T follicular helper cell (primary cell): Measurements from ENCODE around the gene MUC20.
"Not testable (repeated sequence)": the region's sequence is repeated elsewhere in the genome, so short reads cannot be mapped to it uniquely, and the experiment has no call there.

Experiments
- DNase-seq: peaks from one replicate; pipeline ENCODE4 v3.0.0-alpha.2; 2020; ENCODE audit warnings: low read depth
- total RNA-seq, 2 experiments: gene quantifications; one replicate each; lab custom pipeline; 2026; lab: John Stamatoyannopoulos, UW

Gene MUC20, protein sequence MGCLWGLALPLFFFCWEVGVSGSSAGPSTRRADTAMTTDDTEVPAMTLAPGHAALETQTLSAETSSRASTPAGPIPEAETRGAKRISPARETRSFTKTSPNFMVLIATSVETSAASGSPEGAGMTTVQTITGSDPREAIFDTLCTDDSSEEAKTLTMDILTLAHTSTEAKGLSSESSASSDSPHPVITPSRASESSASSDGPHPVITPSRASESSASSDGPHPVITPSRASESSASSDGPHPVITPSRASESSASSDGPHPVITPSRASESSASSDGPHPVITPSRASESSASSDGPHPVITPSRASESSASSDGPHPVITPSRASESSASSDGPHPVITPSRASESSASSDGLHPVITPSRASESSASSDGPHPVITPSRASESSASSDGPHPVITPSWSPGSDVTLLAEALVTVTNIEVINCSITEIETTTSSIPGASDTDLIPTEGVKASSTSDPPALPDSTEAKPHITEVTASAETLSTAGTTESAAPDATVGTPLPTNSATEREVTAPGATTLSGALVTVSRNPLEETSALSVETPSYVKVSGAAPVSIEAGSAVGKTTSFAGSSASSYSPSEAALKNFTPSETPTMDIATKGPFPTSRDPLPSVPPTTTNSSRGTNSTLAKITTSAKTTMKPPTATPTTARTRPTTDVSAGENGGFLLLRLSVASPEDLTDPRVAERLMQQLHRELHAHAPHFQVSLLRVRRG
- 0.22 to 2.6 reads per million in 2 experiments for total RNA-seq

DNA sequence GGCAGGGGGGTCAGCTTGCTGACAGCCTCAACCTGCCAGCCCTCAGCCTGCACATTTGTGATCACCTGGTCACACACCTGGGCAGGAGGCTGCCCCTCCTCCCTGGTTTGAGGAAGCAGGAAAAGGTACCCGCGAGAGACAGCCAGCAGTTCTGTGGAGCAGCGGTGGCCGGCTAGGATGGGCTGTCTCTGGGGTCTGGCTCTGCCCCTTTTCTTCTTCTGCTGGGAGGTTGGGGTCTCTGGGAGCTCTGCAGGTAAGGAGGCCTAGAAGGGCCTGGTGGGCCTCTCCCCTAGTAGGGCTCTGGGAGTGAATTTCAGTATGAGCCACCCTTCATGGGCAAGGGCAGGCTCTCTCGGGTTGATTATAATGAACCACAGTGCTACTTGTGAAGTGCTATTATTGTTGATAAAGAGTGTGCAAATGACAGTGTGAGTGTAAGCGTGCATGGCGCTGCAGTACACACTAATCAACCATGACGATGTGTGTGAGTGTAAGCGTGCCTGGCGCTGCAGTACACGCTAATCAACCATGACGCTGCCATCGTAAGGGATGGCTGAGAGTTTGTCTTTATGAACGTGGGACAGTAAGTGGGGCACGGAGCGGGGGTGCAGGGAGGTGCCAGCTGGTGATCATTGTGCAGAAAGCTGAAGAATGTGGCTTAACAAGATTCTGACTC, at the start of gene MUC20:
TSS of gene MUC20 (plus strand) at position 148 of the 676 bp plus-strand sequence. CDS start at position 178, 30 bp downstream.
- not testable (repeated sequence) for DNase-seq

DNA sequence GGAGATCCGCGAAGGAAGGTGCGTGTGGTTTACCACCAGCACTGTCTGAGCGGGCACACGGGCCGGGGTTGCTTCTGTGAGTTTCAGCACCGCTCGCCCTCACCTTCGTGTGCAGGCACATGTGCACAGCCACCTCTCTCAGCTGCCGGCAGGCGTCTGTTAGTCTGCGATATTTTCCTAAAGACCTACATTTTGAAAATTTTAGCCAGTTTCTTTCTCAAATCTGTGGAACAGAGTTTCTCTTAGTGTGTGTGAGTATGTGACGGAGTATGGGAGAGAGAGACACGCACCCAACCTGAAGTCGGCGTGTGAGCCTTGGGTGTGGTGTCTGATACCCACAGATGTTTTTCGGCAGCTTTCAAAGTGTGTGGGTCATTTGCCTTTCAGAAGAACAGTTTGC, 49.5 kb upstream of the MUC20 start:
- not testable (repeated sequence) for DNase-seq

DNA sequence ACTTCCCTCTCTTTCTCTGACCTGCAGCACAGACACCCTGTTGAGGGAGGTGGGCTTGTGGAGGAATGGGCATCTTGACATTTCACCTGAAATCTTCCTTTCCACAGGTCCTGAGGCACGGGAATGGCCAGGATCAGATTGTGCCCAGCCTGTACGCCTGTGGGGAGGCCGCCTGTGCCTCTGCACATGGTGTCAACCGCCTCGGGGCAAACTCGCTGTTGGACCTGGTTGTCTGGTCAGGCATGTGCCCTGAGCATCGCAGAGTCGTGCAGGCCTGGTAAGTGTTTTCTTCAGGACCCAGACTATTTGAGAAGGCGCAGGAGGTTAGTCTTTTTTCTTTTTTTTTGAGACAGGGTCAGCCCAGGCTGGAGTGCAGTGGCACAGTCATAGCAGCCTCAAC, 47.1 kb upstream of the MUC20 start:
- DNase-seq: not testable (repeated sequence)

DNA sequence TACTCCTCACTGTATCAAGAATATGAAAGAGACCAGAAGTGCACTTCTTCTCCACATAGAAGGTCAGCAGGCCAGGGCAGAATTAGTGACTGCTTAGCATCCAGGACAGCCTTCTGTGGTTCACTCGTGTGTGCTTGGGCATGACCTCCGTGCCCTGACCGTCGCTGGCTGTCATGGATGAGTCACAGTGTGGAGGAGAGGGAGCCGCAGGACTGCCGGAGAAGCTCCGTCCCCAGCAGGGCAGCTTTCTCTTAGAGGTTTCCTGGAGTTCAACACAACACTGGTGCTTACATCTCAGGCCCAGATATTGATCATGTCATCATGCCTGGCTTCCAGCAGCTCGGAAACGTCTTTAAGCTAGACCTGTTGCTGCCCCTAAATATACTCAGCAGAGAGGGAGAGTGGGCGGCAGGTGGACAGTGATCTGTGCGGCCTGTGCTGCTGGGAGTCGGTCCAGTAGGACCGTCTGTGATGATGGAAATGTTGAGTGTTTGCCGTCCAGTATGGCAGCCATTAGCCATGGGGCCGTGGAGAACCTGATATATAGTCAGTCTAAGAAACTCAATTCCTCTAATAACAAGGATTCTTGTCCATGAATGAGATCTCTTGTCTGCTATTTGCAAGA, 42.3 kb upstream of the MUC20 start:
- not testable (repeated sequence) for DNase-seq

DNA sequence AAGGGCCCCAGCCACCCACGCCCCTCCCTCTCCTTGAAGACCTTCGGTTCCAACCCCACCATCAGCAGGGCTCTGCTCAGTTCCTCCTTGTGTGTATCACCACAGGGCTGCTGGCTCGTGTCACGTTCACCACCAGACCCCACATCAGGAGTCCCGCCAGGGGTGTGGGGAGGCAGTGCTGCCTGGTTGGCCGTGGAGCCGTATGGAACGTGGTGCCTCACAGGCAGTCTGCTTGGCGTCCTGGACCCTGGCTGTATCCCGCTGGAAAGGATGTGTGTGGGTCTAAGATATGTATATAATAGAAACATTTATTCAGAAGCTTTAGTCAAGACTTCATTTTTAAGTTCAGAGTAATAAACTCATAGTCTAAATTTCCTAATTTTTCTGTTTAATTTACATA, 40.1 kb upstream of the MUC20 start:
- not testable (repeated sequence) for DNase-seq

DNA sequence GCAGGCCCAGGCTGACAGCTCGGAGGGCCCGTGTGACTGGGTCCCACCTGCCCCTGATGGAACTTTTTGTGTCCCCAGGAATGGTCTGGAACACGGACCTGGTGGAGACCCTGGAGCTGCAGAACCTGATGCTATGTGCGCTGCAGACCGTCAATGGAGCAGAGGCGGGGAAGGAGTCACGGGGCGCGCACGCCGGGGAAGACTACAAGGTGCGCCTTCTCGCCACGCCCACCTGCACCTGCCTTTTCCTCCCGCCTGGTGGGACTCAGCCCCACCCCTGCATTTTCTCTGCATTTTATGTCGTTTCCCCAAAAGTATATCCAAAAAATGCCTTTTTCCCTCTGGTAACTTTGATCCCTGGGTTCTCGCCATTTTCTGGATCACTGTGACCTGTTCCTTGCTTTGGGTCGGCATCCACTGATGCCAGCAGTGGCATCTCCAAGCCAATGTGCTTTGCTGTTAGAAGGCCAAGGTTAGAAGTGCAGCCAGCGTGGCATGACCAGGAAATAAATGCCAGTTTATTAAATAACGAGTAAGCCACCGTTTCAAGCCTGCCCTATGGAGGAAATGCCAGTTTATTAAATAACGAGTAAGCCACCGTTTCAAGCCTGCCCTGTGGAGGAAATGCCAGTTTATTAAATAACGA, 39.2 kb upstream of the MUC20 start:
- DNase-seq: not testable (repeated sequence)

DNA sequence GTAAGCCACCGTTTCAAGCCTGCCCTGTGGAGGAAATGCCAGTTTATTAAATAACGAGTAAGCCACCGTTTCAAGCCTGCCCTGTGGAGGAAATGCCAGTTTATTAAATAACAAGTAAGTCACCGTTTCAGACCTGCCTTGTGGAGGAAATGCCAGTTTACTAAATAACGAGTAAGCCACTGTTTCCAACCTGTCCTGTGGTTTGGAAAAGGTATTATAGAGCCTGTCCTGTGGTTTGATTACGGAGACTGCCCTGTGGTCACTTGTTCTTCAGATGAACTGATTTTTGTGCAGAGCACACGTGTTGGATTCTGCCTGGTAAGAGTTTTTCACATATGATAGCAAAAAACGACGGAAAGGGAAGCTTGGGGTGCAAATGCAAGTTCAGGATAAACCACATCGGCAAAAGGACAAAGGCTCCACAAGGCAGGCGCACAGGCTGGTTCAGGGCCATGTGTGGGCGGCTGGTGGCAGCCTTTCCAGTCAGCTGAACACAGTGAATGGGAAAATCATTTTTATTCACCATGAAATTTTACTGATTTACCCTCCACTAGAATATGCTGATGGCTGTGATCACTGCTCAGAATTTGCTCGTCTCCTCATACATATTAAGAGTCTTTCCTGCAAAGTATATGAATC, 38.6 kb upstream of the MUC20 start:
- not testable (repeated sequence) for DNase-seq

DNA sequence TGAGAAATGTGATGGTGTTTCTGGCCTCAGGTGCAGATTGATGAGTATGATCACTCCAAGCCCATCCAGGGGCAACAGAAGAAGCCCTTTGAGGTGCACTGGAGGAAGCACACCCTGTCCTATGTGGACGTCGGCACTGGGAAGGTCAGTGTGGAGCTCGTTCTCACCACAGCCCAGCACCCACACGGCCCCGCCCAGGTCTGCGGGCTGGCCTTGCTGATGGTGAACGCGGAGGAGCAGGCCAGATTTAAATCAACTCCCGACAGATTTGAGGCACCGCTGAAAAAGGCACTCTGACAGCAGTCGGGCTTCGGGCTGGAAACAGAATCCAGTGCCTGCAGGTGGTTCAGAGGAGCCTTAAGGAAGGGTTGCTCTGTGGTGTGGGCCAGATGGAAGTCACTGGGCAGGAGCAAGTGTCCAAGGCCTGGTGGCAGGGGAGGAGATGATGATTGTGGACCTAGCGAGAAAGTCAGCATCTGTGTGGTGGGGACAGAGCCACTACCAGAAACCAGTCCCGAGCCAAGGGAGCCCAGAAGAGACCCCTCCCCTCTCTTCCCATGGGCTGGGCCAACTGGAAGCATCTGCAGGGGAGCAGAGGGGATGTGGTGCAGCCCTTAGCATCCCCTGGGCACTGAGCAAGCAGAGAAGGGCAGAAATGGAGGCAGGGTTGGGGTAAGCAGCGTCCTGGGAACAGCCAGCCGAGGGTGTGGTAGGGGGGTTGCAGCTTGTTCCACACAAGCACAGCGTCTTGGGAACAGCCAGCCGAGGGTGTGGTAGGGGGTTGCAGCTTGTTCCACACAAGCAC, 36.9 kb upstream of the MUC20 start:
- not testable (repeated sequence) for DNase-seq

DNA sequence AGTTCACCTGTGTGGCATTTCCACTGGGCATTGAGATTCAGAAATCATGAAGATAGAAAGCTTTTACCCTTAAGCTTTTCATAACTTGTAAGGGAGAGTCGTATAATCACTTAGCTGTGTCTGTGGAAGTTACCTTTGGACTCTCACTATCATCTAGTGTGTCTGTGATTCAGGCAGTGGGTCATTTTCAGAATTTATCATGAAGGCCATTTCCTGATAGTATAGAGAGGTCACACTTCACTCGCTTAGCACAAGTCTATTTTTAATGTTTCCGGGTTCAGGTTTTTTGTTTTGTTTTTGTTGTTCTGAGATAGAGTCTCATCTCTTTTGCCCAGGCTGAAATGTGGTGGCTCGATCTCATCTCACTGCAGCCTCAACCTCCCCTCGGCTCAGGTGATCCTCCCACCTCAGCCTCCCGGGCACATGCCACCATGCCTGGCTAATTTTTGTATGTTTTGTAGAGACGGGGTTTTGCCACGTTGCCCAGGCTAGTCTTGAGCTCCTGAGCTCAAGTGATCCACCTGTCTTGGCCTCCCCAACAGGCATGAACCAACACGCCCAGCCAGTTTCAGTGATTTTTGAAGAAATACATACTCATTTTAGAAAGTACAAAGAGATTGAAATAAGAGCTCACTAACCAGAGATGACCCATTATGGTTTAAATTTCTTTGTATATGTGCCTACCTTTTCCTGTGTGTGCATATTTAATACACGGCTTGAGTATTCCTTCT, 36.1 kb upstream of the MUC20 start:
- not testable (repeated sequence) for DNase-seq

DNA sequence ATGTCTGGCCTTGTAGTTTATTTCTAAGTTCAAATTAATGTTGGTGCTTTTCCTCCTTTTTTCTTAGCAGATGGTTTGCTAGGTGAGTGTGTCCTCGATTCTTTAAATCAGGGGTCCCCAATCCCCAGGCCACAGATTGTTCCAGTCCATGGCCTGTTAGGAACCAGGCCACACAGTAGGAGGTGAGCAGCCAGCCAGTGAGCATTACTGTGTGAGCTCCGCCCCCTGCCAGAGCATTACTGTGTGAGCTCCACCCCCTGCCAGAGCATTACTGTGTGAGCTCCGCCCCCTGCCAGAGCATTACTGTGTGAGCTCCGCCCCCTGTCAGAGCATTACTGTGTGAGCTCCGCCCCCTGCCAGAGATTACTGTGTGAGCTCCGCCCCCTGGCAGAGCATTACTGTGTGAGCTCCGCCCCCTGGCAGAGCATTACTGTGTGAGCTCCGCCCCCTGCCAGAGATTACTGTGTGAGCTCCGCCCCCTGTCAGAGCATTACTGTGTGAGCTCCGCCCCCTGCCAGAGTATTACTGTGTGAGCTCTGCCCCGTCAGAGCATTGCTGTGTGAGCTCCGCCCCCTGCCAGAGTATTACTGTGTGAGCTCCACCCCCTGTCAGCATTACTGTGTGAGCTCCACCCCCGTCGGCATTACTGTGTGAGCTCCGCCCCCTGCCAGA, 34.1 kb upstream of the MUC20 start:
- DNase-seq: not testable (repeated sequence)

DNA sequence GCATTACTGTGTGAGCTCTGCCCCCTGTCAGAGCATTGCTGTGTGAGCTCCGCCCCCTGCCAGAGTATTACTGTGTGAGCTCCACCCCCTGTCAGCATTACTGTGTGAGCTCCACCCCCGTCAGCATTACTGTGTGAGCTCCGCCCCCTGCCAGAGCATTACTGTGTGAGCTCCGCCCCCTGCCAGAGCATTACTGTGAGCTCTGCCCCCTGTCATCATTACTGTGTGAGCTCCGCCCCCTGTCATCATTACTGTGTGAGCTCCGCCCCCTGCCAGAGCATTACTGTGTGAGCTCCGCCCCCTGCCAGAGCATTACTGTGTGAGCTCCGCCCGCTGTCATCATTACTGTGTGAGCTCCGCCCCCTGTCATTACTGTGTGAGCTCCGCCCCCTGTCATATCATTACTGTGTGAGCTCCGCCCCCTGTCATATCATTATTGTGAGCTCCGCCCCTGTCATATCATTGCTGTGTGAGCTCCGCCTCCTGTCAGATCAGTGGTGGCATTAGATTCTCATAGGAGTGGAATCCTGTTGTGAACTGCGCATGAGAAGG, 33.5 kb upstream of the MUC20 start:
- DNase-seq: peak; percentile 21

DNA sequence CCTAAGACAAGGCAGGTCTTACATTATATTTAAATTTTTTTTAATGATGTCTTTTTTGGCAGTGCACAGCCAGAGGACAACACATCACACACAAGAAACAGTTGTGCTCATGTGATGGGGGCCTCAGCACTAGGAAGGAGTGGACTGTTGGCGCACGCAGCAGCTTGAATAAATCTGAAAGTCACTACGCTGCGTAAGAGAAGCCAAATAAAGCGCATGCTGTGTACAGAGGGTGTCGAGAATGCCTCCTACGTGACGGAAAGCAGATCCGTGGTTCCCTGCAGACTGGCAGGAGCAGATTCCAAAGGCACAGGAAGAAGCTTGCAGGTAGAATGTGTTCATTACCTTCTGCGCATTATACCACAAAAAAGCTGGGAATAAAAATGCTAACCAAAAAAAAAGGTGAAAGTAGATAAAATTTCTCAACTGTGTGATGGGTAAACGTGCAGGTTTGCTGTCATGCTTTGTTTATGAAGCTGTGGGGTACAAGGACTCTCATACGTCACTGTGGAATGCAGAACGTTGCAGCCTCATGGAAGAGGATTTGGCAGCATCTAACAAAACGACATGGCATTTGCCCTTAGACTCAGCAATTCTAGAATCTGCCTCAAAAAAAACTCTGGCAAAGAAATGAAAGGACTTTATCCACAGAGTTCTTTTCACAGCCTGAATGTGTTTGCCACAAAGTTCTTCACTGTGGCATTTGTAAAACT, 32.2 kb upstream of the MUC20 start:
- DNase-seq: not testable (repeated sequence)

DNA sequence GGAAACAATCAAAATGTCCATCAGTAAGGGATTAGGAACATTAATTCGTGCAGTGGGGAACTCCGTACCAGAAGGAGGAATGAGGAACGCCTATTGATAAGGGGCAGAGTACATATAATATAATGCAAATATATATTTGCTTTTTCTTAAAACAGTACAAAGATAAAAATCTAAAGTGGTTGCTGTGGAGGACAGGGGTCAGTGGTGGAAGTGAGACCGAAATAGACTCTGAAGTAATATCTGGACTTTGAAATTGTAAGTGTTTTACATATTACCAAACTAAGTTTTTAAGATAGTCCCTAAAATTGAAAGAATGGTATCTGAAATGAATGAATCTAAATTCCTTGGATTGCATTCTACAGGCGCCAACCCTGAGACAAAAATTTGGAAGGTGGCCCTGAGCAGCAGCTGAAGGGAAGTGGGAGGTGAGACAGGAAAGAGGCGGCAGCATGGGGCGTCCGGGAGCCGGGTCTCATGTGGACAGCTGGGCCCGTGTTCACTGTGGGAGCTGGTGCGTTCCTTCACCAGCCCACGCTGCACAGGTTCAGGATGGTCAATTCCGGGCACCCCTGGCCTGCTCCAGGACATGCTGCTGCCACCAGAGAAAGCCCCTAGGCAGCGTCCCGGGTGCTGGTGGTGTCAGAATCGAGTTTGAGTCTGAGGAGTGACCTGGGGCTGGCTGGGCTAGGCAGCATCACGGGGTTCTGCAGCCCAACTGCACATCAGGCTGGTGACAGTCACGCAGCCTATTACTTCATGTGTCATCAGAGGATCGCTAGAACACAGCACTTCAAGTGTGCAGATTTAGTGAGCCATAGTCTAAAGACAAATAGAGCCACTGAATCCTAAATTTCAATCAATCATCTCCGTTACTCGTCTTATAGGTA, 31.4 kb upstream of the MUC20 start:
- not testable (repeated sequence) for DNase-seq

DNA sequence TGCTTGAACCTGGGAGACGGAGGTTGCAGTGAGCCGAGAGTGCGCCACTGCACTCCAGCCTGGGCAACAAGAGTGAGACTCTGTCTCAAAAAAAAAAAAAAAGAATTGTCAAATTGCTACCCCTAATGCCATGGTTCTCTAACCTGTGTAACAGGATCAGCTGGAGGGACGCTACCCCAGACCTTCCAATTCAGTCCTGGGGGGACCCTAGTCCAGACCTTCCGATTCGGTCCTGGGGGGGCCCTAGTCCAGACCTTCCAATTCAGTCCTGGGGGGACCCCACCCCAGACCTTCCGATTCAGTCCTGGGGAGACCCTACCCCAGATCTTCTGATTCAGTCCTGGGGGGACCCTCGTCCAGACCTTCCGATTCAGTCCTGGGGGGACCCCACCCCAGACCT, 29.8 kb upstream of the MUC20 start:
- DNase-seq: no peak

DNA sequence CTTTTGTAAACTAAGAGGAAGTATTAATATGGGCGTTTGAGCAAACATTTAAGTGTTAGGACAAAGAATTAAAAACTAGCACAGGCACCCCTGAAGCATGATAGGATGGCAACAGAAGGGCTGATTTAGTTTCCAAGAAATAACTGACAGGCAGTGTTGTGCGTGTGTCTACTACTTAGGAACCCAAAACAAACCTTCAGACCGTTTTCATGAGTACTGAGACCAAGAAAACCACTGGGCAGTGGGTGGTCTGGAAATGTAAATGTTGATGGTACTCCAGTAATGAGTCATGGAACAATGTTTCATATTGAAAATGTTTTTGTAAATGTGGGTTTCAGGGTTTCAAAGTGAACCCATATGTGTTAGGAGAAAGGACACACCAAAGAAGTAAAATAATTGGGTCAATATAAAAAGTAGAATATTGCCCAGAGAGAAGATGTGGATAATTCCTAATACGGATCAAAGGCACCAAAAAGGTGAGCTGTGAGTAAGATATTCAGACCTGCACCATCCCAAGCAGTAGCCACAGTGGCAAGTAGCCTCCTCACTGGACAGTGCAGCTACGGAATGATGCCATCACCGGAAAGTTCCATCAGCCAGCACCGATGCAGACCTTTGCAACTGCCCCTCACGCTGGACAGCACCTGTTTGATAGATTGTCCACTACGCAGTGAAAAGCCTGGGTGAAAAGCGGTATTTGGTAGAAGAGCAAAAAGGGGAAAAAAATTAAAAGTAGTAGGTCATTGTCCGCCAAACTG, 29.0 kb upstream of the MUC20 start:
- not testable (repeated sequence) for DNase-seq

DNA sequence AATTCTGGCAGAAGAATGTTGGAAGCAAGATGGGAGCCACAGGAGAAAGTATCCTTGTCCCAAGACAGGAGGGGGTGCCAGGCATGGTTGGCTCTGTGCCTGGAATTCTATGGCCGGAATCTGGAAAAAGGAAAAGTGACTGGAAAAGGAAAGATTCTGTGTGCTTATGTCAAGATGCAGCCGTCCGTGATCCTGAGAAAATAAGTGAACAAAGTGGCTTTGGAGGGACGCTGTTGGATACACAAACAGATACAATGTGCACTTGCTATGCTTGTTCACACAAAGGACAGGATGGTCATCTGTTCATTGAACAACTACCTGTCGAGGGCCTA, 28.5 kb upstream of the MUC20 start:
- DNase-seq: no peak
